AG09319 (cell line): ENCODE results near the gene CMBL.
"Not testable (repeated sequence)": the region's sequence is repeated elsewhere in the genome, so short reads cannot be mapped to it uniquely, and the experiment has no call there.

Source experiments
- DNase-seq: peaks from one replicate; pipeline ENCODE4 v3.0.0-alpha.2; 2010; ENCODE audit warnings: low read depth; ENCODE audit errors: extremely low read depth
- TF ChIP-seq, protein P1 (sequence below): IDR thresholded peaks from 2 replicates; pipeline ENCODE4 v1.5.1; 2011; ENCODE audit warnings: low read depth, mild to moderate bottlenecking, inconsistent platforms, low read length, moderate library complexity

CMBL gene

DNA sequence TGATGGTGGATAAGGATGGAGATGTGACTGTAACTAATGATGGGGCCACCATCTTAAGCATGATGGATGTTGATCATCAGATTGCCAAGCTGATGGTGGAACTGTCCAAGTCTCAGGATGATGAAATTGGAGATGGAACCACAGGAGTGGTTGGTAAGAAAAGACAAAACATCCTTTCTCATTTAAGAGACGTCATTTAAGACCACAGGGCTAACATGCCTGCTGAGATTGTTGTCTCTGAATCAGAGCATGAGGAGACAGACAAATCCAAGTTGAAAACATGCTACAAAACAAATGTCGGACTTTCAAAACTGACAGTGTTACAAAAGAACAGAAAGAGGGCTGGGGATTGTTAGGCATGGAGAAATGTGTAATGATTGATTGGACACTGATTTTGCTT, 53.0 kb downstream of the CMBL start:
- TF ChIP-seq, protein P1, sequence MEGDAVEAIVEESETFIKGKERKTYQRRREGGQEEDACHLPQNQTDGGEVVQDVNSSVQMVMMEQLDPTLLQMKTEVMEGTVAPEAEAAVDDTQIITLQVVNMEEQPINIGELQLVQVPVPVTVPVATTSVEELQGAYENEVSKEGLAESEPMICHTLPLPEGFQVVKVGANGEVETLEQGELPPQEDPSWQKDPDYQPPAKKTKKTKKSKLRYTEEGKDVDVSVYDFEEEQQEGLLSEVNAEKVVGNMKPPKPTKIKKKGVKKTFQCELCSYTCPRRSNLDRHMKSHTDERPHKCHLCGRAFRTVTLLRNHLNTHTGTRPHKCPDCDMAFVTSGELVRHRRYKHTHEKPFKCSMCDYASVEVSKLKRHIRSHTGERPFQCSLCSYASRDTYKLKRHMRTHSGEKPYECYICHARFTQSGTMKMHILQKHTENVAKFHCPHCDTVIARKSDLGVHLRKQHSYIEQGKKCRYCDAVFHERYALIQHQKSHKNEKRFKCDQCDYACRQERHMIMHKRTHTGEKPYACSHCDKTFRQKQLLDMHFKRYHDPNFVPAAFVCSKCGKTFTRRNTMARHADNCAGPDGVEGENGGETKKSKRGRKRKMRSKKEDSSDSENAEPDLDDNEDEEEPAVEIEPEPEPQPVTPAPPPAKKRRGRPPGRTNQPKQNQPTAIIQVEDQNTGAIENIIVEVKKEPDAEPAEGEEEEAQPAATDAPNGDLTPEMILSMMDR, result no peak
- no peak for DNase-seq

DNA sequence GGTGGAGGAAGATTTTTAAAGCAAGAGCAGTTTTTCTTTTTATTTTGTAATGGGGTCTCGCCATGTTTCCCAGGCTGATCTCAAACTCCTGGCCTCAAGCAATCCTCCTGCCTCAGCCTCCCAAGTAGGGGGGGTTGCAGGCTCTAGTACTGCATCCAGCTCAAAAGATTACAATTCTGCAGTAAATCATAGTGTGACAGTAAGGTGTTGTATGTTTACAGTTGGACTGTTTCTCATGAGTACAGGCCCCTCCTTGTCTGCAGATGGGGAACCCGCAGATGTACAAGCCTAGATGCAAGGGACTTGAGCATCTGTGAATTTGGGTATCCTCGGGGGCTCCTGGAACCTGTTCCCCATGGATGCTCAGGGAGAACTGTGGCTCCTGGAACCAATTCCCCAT, 54.3 kb downstream of the CMBL start:
- TF ChIP-seq, protein P1, result no peak
- no peak for DNase-seq

DNA sequence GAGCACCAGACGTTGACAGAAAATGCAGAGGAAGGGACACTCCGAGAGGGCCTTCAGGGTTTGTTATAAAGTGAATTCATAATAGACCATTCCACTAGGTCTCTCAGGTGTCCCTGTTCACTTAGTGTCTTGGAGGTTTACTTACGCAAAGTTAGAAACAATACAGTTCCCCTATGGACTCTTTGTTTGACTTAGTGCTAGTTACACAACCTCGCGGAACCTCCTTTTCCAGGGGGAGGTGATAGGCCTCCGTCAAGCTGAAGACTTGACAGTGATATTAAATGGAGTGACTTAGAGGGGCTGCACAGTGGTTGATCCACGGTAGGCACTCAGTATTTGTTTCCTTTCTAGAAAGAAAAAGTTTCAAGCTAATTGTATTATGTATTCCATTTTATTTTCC, 56.3 kb downstream of the CMBL start:
- TF ChIP-seq, protein P1, result no peak
- no peak for DNase-seq

DNA sequence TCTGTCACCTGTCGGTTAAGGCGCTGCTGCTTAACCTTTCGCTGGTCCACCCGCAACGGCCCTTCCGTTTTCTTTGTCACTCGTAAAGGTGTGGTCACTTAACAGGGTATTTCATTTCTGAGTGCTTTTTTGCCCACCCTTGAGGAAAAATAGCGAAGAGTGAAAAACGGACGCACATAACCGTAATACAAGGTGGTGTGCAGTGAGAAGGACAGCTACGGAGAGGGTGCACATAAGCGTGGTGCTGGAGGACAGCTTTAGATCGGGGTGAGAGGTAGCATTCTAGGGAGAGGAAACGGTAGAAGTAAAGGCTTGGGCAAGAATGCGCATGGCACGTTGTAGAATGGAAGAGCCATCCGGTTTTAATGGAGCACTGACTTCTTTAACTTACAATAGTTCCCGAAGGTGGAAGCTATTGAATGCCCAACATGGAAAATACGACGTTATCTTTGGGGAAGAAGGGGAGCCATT, 56.9 kb downstream of the CMBL start:
- DNase-seq, result no peak
- TF ChIP-seq, protein P1, result no peak

DNA sequence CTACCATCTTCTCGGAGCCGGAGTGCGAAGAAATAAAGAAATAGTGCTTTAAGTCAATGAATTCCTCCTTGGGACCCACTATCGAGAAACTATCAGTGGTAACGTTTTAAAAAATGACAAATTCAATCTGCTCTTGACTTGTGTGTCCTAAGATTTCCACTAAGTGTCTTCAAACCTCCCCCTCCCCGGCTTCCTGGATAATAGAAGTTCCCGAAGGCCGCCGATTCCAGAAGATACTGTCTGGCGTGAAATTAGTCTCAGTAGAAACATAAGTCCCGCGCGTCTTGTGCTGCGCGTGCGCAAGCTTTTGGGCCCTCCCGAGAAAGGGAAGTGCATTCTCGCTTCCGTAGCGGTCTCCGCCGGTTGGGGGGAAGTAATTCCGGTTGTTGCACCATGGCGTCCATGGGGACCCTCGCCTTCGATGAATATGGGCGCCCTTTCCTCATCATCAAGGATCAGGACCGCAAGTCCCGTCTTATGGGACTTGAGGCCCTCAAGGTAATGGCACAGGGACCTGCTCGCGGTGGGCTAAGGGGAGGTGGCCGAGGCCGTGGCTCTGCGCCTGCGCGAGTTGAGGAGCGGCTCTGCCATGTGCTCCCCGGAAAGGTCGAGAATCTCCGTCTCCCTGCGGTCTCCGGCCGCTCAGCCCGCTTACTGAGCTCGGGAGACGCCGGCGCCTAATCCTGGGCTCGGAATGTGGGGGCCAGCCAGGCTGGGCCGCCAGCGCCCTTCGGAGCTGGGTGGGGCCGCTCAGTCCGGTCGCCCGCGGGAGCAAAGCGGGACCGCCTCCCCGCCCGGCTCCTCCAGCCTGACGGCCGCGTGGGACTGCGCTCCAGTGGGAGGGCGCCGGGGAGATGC, 57.5 kb downstream of the CMBL start, which contains the start of gene CCT5:
TSS of gene CCT5 (plus strand) at position 333 of the 858 bp plus-strand sequence. CDS start at position 394, 61 bp downstream.
- peak; percentile 99 for DNase-seq
- TF ChIP-seq, protein P1, result no peak

DNA sequence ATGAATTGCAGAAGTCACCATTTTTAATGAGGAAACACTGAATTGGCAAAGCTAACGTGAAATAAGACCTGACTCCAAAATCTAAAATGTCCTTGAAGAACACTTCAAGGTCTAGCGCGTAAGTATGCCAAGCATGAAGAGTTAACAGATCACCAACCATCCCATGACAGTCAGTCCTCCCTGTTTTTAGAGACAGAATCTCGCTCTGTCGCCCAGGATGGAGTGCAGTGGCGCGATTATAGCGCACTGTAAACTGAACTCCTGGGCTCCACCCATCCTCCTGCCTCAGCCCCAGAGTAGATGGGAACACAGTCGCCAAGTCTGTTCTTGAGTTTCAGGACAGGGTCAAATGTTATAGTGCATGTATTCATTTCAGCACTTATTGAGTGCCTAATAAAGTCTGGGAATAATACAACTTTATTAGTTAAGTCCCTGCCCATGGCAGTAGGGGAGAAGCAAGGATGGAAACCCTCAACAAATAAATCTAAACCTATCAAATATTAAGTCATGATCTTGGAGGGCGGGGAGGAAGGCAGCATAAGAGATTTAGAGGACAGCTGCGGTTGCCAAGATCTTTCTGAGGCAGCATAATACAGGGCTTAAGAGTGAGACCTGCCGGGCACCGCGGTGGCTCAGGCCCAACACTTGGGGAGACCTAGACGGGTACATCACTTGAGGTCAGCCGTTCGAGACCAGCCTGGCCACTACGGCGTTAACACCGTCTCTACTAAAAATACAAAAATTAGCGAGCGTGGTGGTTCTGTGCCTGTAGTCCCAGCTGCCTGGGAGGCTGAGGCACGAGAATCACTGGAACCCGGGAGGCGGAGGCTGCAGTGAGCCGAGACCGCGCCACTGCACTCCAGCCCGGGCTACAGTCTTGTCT, 59.1 kb downstream of the CMBL start:
- TF ChIP-seq, protein P1, result no peak
- DNase-seq, result no peak

DNA sequence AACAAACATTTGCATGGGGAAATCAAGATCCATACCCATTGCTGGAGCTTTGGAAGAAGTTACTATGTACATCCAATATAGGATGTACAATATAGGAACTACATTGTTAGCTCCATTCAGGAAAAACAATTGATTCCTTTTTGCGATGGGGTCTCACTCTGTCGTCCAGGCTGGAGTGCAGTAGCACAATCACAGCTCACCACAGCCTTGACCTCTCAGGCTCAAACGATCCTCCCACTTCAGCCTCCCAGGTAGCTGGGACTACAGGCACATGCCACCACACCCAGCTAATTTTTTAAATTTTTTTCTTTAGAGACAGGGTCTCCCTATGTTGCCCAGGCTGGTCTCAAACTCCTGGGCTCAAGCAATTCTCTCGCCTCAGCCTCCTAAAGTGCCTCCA, 60.5 kb downstream of the CMBL start:
- DNase-seq, result not testable (repeated sequence)
